GM12873 (cell line): ENCODE data around the gene GPANK1.

Experiments used
- TF ChIP-seq, protein P1 (sequence below): IDR thresholded peaks from 2 replicates; pipeline ENCODE4 v1.5.1; 2012; ENCODE audit warnings: low read depth, mild to moderate bottlenecking, moderate library complexity, low read length, control low read depth; ENCODE audit not compliant: insufficient read depth; ENCODE audit errors: missing control alignments

Gene GPANK1

DNA sequence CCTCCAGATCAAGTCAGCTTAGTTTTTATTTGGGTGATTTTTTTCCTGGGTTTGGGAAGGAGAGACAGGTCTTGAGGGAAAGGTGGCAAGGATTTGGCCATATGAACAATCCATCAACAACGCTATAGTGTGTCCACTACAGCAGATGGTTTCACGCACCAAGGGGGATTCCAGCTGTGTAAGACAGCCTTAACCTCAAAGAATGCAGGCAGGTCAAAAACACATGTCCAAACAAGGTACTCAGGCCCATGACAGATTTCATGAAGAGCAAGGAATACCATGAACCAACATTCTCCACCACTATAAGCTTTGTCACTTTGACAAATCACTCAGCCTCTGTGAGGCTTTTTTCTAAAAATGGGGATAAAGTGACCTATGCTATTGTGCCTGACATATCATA lies 47.8 kb downstream of the GPANK1 start:
- TF ChIP-seq, protein P1, sequence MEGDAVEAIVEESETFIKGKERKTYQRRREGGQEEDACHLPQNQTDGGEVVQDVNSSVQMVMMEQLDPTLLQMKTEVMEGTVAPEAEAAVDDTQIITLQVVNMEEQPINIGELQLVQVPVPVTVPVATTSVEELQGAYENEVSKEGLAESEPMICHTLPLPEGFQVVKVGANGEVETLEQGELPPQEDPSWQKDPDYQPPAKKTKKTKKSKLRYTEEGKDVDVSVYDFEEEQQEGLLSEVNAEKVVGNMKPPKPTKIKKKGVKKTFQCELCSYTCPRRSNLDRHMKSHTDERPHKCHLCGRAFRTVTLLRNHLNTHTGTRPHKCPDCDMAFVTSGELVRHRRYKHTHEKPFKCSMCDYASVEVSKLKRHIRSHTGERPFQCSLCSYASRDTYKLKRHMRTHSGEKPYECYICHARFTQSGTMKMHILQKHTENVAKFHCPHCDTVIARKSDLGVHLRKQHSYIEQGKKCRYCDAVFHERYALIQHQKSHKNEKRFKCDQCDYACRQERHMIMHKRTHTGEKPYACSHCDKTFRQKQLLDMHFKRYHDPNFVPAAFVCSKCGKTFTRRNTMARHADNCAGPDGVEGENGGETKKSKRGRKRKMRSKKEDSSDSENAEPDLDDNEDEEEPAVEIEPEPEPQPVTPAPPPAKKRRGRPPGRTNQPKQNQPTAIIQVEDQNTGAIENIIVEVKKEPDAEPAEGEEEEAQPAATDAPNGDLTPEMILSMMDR, result no peak

DNA sequence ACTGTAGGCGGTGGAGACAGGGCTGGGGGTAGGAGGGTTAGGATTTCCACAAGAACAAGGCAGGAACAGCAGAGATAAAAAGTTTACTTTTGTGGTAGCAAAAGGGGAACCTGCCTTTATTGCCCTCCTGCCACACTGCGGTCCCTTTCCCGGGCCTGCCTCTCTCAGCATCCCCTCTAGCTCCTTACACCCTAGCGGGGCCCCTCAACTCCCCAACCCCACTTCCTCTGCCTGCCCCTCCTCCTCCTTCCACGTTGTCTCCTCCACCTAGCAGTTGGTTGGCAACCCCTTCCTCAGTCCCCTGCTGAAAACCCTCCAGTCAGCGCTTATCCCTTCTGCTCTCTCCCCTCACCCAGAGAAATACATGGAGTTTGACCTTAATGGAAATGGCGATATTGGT lies 49.0 kb downstream of the GPANK1 start:
- TF ChIP-seq, protein P1, result no peak

DNA sequence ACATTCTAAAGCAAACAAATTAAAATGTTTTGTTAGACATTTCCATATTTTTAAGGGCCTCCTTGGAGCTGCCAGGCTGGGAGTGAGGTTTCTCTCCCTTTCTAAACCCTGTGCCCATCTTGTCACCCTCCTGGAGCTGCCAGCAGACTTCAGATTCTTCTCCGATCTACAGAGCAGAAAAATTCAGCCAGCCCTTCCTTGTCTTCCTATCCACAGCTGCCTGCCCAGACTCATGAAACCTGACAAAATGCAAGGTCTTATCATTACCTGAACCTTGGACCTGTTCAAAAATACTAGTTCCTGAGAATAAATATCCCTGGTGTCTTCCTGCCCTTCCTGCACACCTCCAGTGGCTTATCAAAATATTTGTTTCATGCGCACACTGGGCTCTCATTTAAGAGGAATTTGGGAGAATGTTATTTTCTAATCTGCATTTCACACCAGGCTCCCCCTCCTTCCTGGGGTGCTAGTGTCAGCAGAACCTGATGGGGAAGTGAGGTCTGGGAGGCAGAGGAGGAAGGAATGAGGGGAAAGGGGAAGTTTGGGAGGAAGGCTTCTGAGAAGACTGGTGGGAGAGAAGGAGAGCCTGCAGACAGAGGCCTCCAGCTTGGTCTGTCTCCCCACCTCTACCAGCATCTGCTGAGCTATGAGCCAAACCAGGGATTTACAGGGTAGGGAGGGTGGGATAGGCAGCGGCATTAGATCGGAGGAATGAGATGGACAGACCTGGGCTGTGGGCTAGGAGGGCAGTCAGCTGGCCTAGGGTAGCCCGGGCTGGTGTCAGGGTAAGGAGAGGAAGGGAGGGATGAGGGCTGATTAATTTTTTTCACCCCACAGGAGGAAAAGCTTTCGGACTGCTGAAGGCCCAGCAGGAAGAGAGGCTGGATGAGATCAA lies 49.9 kb downstream of the GPANK1 start, which contains the start of gene AIF1:
AIF1 (plus strand) TSS at position 551 of the 895 bp plus-strand sequence; CDS start at position 647, 96 bp downstream.
- TF ChIP-seq, protein P1, result no peak

DNA sequence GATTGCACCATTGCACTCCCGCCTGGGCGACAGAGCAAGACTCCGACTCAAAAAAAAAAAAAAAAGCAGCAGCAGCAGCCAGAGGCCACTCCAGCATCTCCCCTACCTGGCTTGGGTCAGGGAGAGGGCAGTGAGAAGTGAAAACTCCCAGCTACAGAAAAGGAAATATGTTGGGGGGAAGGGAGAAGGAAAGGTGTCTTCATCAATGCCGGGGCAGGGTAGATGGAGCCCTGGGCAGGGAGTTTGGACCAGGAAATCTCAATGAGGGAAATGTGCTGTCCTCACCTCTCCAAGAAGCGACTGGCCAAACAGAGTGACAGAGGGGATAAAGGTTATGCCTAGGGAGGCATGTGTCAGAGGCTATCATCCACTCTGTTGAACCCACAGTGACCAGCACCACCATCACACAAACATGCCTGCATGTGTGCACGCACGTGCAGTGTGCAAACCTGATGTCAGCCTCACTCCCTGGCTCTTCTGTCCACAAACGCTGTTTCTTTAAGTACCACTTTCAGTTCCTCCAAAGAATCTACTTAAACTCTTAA lies 50.6 kb downstream of the GPANK1 start:
- TF ChIP-seq, protein P1, result no peak
